WTC11 (cell line): ENCODE measurements around the gene KSR1. TPM values are rescaled to one million over a fixed set of nuclear protein-coding genes. Genes with fewer than 3 reads are reported as not detected.

Experiments
- ATAC-seq: fragments of 200-7000 bp; cut with Tn5 transposase; 2 replicates; pipeline ENCODE4 v1.10.0; 2021; ENCODE audit warnings: mild to moderate bottlenecking, moderate library complexity
- CTCF ChIA-PET: fragments of 300-600 bp; sonication (Branson Sonifier 250); formaldehyde crosslinking; loops from one replicate; lab custom pipeline; 2021; ENCODE audit warnings: antibody characterized with exemption; lab: Charles Lee
- POLR2A ChIA-PET: fragments of 350-600 bp; sonication (Branson Sonifier 250); formaldehyde crosslinking; loops from one replicate; lab custom pipeline; 2021; ENCODE audit warnings: antibody characterized with exemption; lab: Charles Lee
- DNase-seq: peaks from one replicate; pipeline ENCODE4 v3.0.0; 2021; ENCODE audit warnings: low spot score
- H3K27ac Mint-ChIP-seq: 2 replicates; pipeline ENCODE4 v1.8.0; 2021; ENCODE audit warnings: mixed read lengths
- H3K27me3 Mint-ChIP-seq: 2 replicates; pipeline ENCODE4 v1.8.0; 2021; ENCODE audit warnings: low read depth, mild to moderate bottlenecking, moderate library complexity, mixed read lengths
- H3K36me3 Mint-ChIP-seq: 2 replicates; pipeline ENCODE4 v1.8.0; 2021; ENCODE audit warnings: mixed read lengths
- H3K4me1 Mint-ChIP-seq: 2 replicates; pipeline ENCODE4 v1.8.0; 2022; ENCODE audit warnings: mixed read lengths
- H3K4me3 Mint-ChIP-seq: 2 replicates; pipeline ENCODE4 v1.8.0; 2021; ENCODE audit warnings: mild to moderate bottlenecking, moderate library complexity, mixed read lengths
- H3K9me3 Mint-ChIP-seq: 2 replicates; pipeline ENCODE4 v1.8.0; 2021; ENCODE audit warnings: mixed read lengths
- ATF3 ChIP-seq: sonication (generic); formaldehyde crosslinking; conservative IDR thresholded peaks from 2 replicates; pipeline ENCODE4 v1.8.1; 2022; ENCODE audit warnings: mild to moderate bottlenecking, missing genetic modification reagents
- ATF6 ChIP-seq: sonication (generic); formaldehyde crosslinking; IDR thresholded peaks from 2 replicates; pipeline ENCODE4 v1.8.1; 2023; ENCODE audit warnings: mild to moderate bottlenecking, missing genetic modification reagents
- CREM ChIP-seq: sonication (generic); formaldehyde crosslinking; IDR thresholded peaks from 2 replicates; pipeline ENCODE4 v1.8.1; 2022; ENCODE audit warnings: mild to moderate bottlenecking, missing genetic modification reagents, moderate library complexity
- CTCF ChIP-seq: fragments of 200-600 bp; IDR thresholded peaks from 2 replicates; pipeline ENCODE4 v1.8.0; 2022; ENCODE audit warnings: antibody characterized with exemption
- ELF4 ChIP-seq: sonication (generic); formaldehyde crosslinking; IDR thresholded peaks from 2 replicates; pipeline ENCODE4 v1.8.1; 2022; ENCODE audit warnings: low read depth, mild to moderate bottlenecking, moderate library complexity, missing genetic modification reagents
- ERG ChIP-seq: fragments of 250-450 bp; sonication (Bioruptor Pico); IDR thresholded peaks from 2 replicates; pipeline ENCODE4 v1.8.0; 2021; ENCODE audit warnings: mild to moderate bottlenecking
- ETV6 ChIP-seq: sonication (generic); formaldehyde crosslinking; IDR thresholded peaks from 2 replicates; pipeline ENCODE4 v1.8.1; 2022; ENCODE audit warnings: mild to moderate bottlenecking, missing genetic modification reagents
- FOXJ3 ChIP-seq: sonication (generic); formaldehyde crosslinking; IDR thresholded peaks from 2 replicates; pipeline ENCODE4 v1.9.0; 2021; ENCODE audit warnings: missing genetic modification reagents, mild to moderate bottlenecking, borderline replicate concordance
- HMGXB4 ChIP-seq: sonication (generic); formaldehyde crosslinking; IDR thresholded peaks from 2 replicates; pipeline ENCODE4 v1.8.1; 2023; ENCODE audit warnings: mild to moderate bottlenecking, moderate library complexity, missing genetic modification reagents
- JUN ChIP-seq: sonication (generic); formaldehyde crosslinking; IDR thresholded peaks from 2 replicates; pipeline ENCODE4 v1.8.0; 2023; ENCODE audit warnings: mild to moderate bottlenecking, missing genetic modification reagents
- NFATC4 ChIP-seq: fragments of 250-450 bp; sonication (Bioruptor Pico); IDR thresholded peaks from 2 replicates; pipeline ENCODE4 v1.9.0; 2021; ENCODE audit warnings: mild to moderate bottlenecking
- PREB ChIP-seq: sonication (generic); formaldehyde crosslinking; IDR thresholded peaks from 2 replicates; pipeline ENCODE4 v1.8.1; 2022; ENCODE audit warnings: mild to moderate bottlenecking, missing genetic modification reagents, moderate library complexity, borderline replicate concordance
- ZNF121 ChIP-seq: sonication (generic); formaldehyde crosslinking; IDR thresholded peaks from 2 replicates; pipeline ENCODE4 v1.8.0; 2023; ENCODE audit warnings: missing genetic modification reagents
- ZNF138 ChIP-seq: sonication (generic); formaldehyde crosslinking; conservative IDR thresholded peaks from 2 replicates; pipeline ENCODE4 v1.8.1; 2022; ENCODE audit warnings: mild to moderate bottlenecking, moderate library complexity, missing genetic modification reagents
- ZNF317 ChIP-seq: sonication (generic); formaldehyde crosslinking; IDR thresholded peaks from 2 replicates; pipeline ENCODE4 v1.8.1; 2023; ENCODE audit warnings: low read depth, mild to moderate bottlenecking, moderate library complexity, missing genetic modification reagents, borderline replicate concordance
- ZNF423 ChIP-seq: fragments of 250-450 bp; sonication (Bioruptor Pico); IDR thresholded peaks from 2 replicates; pipeline ENCODE4 v2.1.2; 2022; ENCODE audit warnings: mild to moderate bottlenecking, moderate library complexity
- ZNF671 ChIP-seq: fragments of 250-450 bp; sonication (Bioruptor Pico); IDR thresholded peaks from 2 replicates; pipeline ENCODE4 v1.8.0; 2021; ENCODE audit warnings: mild to moderate bottlenecking
- total RNA-seq: library from RNA; stranded (reverse); gene quantifications from 3 replicates; pipeline ENCODE4 v1.2.3, GENCODE V29; 2021
- TF ChIP-seq, protein P1 (sequence below): fragments of 250-450 bp; sonication (Bioruptor Pico); IDR thresholded peaks from 2 replicates; pipeline ENCODE4 v1.9.0; 2021; ENCODE audit warnings: moderate library complexity, mild to moderate bottlenecking, inconsistent platforms, borderline replicate concordance
- TF ChIP-seq, protein P2 (sequence below): sonication (generic); formaldehyde crosslinking; IDR thresholded peaks from 2 replicates; pipeline ENCODE4 v1.8.0; 2023; ENCODE audit warnings: mild to moderate bottlenecking, missing genetic modification reagents

Gene KSR1
- total RNA-seq, 1 experiment from 2014 or later, result 45.5 TPM

GRCh38 chr17:27521281-27522027, 65.2 kb downstream of the KSR1 start:
- POLR2A ChIA-PET, result no interaction called here
- Mint-ChIP-seq H3K27ac (no peak overlapping the region; the same call in 1 of the 2 replicates), H3K4me3 (no peak overlapping the region), H3K9me3 (no peaks in the 10 kb centered on the region), H3K4me1 (peaks cover 78% of the 10 kb centered on the region), H3K36me3 (no peaks in the 10 kb centered on the region), H3K27me3 (no peaks in the 10 kb centered on the region)
- CTCF ChIA-PET, result interaction anchor here (0.6 to 3.7 kb wide), 6 partner anchors 13 to 141 kb away, joined by 3 to 15 read pairs (median 4); partner anchors contain the start of gene KSR1
- DNase-seq, result no peak
- TF ChIP-seq, protein P1, sequence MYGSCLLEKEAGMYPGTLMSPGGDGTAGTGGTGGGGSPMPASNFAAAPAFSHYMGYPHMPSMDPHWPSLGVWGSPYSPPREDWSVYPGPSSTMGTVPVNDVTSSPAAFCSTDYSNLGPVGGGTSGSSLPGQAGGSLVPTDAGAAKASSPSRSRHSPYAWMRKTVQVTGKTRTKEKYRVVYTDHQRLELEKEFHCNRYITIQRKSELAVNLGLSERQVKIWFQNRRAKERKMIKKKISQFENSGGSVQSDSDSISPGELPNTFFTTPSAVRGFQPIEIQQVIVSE (CRISPR knock-in tag), result no peak
- TF ChIP-seq ELF4 (no peak), CTCF (no peak), ZNF121 (CRISPR knock-in tag) (peak; percentile 62; the same call in 1 of the 2 replicates), PREB (CRISPR knock-in tag) (no peak), ZNF138 (CRISPR knock-in tag) (no peak), ATF6 (CRISPR knock-in tag) (no peak)
- TF ChIP-seq, protein P2, sequence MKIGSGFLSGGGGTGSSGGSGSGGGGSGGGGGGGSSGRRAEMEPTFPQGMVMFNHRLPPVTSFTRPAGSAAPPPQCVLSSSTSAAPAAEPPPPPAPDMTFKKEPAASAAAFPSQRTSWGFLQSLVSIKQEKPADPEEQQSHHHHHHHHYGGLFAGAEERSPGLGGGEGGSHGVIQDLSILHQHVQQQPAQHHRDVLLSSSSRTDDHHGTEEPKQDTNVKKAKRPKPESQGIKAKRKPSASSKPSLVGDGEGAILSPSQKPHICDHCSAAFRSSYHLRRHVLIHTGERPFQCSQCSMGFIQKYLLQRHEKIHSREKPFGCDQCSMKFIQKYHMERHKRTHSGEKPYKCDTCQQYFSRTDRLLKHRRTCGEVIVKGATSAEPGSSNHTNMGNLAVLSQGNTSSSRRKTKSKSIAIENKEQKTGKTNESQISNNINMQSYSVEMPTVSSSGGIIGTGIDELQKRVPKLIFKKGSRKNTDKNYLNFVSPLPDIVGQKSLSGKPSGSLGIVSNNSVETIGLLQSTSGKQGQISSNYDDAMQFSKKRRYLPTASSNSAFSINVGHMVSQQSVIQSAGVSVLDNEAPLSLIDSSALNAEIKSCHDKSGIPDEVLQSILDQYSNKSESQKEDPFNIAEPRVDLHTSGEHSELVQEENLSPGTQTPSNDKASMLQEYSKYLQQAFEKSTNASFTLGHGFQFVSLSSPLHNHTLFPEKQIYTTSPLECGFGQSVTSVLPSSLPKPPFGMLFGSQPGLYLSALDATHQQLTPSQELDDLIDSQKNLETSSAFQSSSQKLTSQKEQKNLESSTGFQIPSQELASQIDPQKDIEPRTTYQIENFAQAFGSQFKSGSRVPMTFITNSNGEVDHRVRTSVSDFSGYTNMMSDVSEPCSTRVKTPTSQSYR (CRISPR knock-in tag), result no peak
- no peak for ATAC-seq

DNA sequence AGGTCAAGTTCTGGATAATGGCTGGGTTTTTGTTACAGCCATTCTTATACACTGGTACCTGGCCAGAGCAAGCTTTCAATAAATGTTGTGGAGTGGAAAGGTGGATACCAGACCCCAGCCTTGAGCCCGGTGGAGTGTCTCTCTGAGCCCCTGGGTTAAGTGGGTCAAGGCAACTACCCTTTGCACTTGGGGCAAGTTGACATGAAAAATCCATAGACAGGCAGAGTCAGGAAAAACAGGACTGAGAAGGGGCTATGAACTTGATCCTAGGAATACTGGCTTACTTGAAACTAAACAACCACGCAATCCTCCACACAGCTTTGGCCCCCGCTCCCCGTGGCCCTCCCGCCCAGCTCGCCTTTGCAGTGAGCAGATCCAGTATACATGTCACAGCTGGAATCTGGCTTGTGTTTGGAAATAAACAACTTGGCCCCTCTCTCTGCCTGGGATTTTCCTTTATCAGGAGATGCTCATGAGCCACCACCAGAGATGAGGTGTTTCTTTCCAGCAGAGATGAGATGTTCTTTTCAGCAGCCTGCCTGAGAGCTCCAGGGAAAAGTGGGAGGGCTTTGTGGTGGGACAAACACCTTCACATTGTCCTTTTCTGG, 65.9 kb downstream of the KSR1 start:
- no peaks in the 10 kb centered on the region for H3K27me3 Mint-ChIP-seq
- ChIA-PET POLR2A (no interaction called here), CTCF (interaction anchor here (0.9 to 3.7 kb wide), 4 partner anchors 13 to 142 kb away, joined by 3 to 15 read pairs (median 8); partner anchors contain the start of gene KSR1)
- TF ChIP-seq CREM (CRISPR knock-in tag), result no peak
- no peak for TF ChIP-seq ZNF671 (CRISPR knock-in tag)
- TF ChIP-seq ETV6 (CRISPR knock-in tag), result no peak
- no peak for TF ChIP-seq ZNF138 (CRISPR knock-in tag)
- TF ChIP-seq ATF3 (CRISPR knock-in tag), result no peak
- TF ChIP-seq ZNF317 (CRISPR knock-in tag), result no peak
- no peak for TF ChIP-seq FOXJ3 (CRISPR knock-in tag)
- no peak for TF ChIP-seq ERG
- TF ChIP-seq ZNF423 (CRISPR knock-in tag), result no peak
- TF ChIP-seq HMGXB4 (CRISPR knock-in tag), result no peak
- TF ChIP-seq NFATC4 (CRISPR knock-in tag), result no peak
- no peak for TF ChIP-seq JUN (CRISPR knock-in tag)

More for the DNA sequence above, 65.9 kb downstream of the KSR1 start:
- no peak for DNase-seq
- no peak overlapping the region for H3K4me3 Mint-ChIP-seq
- H3K27ac Mint-ChIP-seq, result peak overlapping the region; percentile 38
- H3K4me1 Mint-ChIP-seq, result peaks cover 78% of the 10 kb centered on the region
- H3K9me3 Mint-ChIP-seq, result no peaks in the 10 kb centered on the region
- ATAC-seq, result no peak
- no peaks in the 10 kb centered on the region for H3K36me3 Mint-ChIP-seq
